HG03280 (cell line): ENCODE measurements around the gene C17orf107.
"Not testable (repeated sequence)": the region's sequence is repeated elsewhere in the genome, so short reads cannot be mapped to it uniquely, and the experiment has no call there.

Experiments used
- ATAC-seq: cut with Tn5 transposase; IDR thresholded peaks from one replicate; pipeline ENCODE4 v1.9.1; 2021; ENCODE audit warnings: mild to moderate bottlenecking, moderate library complexity; ENCODE audit not compliant: unreplicated experiment

C17orf107 gene

GRCh38 chr17:4899341-4900230 is at the start of gene C17orf107:
Gene C17orf107 (plus strand): TSS chr17:4899536. CDS start chr17:4899763, 227 bp downstream.
- peak; percentile 66 for ATAC-seq

GRCh38 chr17:4850246-4850645 is 49.1 kb upstream of the C17orf107 start:
- no peak for ATAC-seq

- no peak for ATAC-seq
Measured at GRCh38 chr17:4851084-4851483, 48.3 kb upstream of the C17orf107 start.

DNA sequence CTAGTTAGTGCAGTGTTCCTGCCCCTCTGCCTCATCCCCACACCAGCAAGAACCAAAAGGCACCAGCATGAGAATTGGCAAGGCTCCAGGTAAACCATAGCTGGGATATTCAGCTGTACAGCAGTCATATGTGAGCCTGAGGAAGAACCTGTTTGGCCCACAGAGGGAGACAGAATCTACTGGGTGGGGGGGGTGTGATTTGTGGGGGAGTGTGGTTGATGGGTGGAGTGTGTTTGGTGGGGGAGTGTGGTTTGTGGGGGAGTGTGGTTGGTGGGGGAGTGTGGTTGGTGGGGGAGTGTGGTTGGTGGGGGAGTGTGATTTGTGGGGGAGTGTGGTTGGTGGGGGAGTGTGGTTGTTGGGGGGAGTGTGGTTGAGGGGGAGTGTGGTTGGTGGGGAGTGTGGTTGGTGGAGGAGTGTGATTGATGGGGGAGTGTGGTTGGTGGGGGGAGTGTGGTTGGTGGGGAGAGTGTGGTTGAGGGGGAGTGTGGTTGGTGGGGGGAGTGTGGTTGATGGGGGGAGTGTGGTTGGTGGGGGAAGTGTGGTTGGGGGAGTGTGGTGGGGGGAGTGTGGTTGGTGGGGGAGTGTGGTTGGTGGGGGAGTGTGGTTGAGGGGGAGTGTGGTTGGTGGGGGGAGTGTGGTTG is 46.6 kb upstream of the C17orf107 start:
- no peak for ATAC-seq

DNA sequence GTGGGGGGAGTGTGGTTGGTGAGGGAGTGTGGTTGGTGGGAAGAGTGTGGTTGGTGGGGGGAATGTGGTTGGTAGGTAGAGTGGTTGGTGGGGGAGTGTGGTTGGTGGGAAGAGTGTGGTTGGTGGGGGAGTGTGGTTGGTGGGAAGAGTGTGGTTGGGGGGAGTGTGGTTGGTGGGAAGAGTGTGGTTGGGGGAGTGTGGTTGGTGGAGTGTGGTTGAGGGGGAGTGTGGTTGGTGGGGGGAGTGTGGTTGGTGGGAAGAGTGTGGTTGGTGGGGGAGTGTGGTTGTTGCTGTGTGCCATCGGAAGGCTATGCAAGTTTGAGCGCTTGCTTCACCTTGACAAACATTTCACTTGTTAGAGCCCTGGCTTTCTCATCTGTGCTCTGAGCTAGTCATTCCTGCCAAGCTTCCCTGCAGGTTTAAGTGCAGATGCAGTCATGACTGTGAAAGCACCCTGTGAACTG is 46.1 kb upstream of the C17orf107 start:
- ATAC-seq, result no peak

GRCh38 chr17:4854111-4854681 is 45.1 kb upstream of the C17orf107 start:
- no peak for ATAC-seq

DNA sequence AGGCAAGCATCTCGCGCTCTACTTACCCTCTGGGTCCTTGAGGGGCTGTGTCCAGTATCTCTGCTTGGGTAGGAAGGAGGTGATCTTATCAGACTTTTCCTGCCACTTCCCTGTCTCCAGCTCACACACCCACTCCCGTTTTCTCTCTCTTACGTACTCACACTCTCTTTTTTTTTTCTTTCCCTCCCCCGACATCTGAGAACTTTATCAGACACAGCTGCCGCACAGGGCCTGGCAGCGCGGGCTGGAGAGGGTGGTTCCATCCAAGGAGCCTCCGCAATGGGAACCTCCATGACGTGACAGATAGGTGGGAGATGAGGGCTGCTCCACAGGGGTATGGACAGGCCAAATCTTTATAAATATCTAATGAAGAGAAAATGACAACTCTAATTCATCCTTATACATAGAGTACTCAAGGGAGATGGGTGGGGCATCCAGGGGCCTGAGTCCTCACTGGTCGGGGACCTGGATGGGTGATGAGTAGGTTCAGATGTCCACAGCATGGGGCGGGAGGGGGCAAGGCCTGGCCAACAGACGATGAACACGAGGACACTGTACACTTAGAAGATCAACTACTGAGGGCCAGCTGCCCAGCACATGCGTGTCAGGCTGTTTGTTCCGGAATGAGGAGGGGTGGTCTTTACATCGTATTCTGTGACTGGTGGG is 42.9 kb upstream of the C17orf107 start:
- no peak for ATAC-seq

GRCh38 chr17:4856937-4857314 is 42.4 kb upstream of the C17orf107 start:
- no peak for ATAC-seq

DNA sequence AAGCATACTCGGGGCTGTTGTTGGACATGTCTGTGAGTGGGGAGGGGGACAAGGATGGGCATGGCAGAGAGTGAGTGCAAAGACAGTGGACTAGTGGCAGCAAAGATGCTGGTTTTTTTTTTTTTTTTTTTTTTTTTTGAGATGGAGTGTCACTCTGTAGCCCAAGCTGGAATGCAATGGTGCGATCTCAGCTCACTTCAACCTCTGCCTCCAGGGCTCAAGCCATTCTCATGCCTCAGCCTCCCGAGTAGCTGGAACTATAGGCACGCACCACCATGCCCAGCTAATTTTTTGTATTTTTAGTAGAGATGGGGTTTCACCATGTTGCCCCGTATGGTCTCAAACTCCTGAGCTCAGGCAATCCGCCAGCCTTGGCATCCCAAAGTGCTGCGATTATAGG is 42.0 kb upstream of the C17orf107 start:
- not testable (repeated sequence) for ATAC-seq

DNA sequence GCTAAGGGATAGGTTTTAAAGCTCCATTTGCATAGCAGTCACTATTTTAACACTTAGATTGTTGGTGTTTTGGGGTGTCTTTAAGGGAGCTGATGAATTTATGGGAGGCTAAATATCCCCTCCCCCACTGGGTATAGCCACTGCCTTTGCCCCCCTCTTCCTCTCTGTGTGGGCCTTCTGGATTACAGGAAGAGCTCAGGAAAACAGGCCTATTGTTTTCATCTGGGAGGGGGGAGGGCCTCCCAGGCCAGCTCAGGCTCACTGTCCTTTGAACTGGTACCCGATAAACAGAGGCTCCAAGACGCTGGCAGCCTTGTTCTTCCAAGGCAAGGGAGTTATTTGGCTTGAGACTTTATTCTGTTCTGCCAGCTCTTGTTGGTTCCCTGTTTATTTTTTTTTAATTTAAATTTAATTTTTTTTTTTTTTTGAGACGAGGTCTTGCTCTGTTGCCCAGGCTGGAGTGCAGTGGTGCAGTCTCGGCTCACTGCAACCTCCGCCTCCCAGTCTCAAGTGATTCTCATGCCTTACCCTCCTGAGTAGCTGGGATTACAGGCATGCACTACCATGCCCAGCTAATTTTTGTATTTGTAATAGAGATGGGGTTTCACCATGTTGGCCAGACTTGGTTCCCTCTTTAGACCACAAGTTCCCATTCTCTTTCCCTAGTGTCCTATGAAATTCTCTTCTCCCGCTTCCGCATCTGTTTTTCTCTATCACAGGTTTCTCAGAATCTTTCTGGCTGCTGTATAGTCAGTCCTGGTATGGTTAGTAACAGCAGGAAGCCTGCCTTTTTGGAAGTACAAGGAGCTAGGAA is 41.1 kb upstream of the C17orf107 start:
- no peak for ATAC-seq

GRCh38 chr17:4858882-4859260 is 40.5 kb upstream of the C17orf107 start:
- no peak for ATAC-seq

GRCh38 chr17:4859816-4860625 is 39.3 kb upstream of the C17orf107 start:
- ATAC-seq, result no peak

GRCh38 chr17:4860651-4861050 is 38.7 kb upstream of the C17orf107 start:
- no peak for ATAC-seq

DNA sequence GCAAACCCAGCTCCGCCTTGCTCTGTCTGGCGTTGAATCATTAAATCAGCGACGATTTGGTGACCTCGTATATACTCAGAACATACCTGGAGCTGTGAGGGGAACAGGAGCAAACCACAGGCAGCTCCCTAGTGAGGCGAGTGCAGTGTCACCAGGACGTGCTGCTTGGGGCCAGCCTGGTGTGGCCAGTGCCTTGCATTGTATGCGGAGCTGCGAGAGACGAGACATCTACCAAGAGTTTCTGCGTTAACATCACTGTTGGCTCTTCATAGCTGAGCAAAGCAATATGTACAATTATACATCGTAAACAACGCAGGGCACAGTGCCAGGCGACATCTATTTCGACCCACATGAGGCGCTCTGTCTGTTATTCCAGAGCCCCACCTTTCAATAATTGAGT is 38.3 kb upstream of the C17orf107 start:
- no peak for ATAC-seq

DNA sequence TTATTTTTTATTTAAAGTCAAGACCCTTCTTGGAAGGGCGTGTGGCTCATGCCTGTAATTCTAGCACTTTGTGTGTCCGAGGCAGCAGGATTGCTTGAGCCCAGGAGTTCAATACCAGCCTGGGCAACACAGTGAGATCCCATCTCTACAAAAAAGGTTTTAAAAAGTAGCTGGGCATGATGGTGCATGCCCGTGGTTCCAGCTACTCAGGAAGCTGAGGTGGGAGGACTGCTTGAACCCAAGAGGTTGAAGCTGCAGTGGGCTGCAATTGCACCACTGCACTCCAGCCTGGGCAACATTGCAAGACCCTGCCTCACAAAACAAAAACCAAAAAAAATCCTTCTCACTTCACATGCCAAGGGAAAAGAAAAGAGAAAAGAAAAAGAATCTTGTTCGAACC is 36.6 kb upstream of the C17orf107 start:
- no peak for ATAC-seq

DNA sequence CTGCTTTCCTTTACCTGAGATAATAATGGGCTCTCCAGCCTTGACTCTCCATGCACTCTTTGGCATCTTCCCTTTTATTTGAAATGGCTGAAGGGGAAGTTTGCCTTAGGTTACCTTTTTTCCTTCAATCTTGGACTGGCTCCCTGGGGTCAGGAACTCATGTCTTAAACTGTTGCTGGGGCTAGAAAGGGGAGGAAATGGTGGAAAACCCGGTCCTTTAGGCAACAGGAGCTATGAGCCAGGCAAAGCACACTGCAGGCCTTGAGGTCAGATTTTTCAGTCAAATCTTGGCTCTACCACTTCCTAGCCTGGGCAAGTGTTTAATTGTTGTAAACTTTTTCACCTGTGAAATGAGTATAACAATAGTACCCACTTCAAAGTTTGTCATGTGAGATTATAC is 36.0 kb upstream of the C17orf107 start:
- ATAC-seq, result no peak

DNA sequence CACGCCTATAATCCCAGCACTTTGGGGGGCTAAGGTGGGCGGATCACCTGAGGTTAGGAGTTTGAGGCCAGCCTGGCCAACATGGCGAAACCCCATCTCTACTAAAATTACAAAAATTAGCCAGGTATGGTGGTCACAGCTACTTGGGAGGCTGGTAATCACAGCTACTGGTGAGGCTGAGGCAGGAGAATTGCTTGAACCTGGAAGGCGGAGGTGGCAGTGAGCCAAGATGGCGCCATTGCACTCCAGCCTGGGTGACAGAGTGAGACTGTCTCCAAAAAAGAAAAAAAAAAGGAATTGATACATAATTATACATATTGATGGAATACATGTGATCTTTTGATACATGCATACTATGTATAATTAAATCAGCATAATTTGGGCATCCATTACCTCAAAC is 31.8 kb upstream of the C17orf107 start:
- ATAC-seq, result not testable (repeated sequence)

DNA sequence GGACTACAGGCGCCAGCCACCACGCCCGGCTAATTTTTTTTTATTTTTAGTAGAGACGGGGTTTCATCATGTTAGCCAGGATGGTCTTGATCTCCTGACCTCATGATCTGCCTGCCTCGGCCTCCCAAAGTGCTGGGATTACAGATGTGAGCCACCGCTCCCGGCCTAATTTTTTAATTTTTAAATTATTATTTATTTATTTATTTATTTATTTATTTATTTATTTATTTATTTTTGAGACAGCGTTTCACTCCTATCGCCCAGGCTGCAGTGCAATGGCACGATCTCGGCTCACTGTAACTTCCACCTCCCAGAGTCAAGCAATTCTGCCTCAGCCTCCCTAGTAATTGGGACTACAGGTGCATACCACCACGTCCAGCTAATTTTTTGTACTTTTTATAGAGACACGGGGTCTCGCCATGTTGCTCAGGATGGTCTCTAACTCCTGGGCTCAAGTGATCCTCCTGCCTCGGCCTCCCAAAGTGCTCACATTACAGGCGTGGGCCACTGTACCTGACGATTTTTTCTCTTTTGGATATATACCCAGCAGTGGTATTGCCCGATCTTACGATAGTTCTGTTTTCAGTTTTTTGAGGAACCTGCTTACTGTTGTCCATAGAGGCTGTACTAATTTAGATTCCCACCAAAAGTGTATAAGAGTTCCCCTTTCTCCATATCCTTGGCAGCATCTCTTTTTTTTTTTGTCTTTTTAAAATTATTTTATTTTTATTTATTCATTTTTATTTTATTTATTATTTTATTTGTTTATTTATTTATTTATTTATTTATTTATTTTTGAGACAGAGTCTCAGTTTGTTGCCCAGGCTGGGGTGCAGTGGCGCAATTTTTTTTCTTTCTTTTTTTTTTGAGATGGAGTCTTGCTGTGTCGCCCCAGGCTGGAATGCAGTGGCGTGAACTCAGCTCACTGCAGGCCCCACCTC is 30.0 kb upstream of the C17orf107 start:
- ATAC-seq, result not testable (repeated sequence)

GRCh38 chr17:4870855-4871254 is 28.5 kb upstream of the C17orf107 start:
- no peak for ATAC-seq
